GM21423 (cell line): ENCODE results near the gene AQP12A.
"Not testable (repeated sequence)": the region's sequence is repeated elsewhere in the genome, so short reads cannot be mapped to it uniquely, and the experiment has no call there.

Experiments
- ATAC-seq: cut with Tn5 transposase; IDR thresholded peaks from one replicate; pipeline ENCODE4 v1.9.1; 2021; ENCODE audit warnings: mild to moderate bottlenecking, moderate library complexity; ENCODE audit not compliant: unreplicated experiment

Gene AQP12A

DNA sequence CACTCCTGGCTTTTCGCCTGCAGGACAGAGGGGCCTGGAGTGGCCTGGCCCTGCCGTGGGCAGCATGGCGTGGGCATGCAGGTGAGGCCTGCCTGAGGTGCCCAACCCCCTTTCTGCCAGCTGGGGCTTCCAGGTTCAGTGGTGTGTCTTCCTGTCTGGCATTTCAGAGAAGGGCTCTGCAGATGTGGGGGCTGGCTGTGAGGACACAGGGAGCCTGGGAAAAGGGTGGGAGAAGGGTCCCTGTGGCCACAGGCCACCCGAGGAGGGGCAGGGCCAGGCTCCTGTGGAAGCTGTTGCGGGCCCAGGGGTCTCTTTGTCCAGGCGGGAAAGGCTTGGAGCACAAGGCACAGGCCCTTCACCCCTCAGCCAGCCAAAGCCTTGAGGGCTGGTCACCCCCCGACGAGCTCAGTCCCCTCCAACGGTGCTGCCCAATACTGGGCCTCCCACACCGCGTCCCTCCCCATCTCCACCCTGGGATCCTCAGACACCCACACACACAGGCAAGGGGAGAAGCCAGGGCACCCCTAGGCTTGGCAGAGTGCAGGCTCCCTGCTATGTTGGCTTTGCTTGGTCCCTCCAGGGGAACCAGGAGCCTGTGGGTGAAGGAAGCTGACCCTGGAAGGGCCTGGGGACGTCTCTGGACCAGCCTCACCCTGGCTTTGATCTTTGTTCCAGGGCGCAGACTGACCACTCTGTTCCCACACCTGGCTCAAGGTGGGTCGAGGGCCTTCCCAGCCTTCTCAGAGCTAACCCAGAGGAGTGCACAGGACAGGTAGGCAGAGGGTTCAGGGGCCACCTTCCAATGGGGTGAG lies 3.7 kb upstream of the AQP12A start:
- no peak for ATAC-seq

GRCh38 chr2:240688553-240688919 lies 3.1 kb upstream of the AQP12A start:
- ATAC-seq, result no peak

GRCh38 chr2:240689975-240690374 lies 1.7 kb upstream of the AQP12A start:
- ATAC-seq, result no peak

GRCh38 chr2:240690421-240691074 lies 1.1 kb upstream of the AQP12A start:
- ATAC-seq, result not testable (repeated sequence)

GRCh38 chr2:240691075-240691427 lies 615 bp upstream of the AQP12A start:
- not testable (repeated sequence) for ATAC-seq

DNA sequence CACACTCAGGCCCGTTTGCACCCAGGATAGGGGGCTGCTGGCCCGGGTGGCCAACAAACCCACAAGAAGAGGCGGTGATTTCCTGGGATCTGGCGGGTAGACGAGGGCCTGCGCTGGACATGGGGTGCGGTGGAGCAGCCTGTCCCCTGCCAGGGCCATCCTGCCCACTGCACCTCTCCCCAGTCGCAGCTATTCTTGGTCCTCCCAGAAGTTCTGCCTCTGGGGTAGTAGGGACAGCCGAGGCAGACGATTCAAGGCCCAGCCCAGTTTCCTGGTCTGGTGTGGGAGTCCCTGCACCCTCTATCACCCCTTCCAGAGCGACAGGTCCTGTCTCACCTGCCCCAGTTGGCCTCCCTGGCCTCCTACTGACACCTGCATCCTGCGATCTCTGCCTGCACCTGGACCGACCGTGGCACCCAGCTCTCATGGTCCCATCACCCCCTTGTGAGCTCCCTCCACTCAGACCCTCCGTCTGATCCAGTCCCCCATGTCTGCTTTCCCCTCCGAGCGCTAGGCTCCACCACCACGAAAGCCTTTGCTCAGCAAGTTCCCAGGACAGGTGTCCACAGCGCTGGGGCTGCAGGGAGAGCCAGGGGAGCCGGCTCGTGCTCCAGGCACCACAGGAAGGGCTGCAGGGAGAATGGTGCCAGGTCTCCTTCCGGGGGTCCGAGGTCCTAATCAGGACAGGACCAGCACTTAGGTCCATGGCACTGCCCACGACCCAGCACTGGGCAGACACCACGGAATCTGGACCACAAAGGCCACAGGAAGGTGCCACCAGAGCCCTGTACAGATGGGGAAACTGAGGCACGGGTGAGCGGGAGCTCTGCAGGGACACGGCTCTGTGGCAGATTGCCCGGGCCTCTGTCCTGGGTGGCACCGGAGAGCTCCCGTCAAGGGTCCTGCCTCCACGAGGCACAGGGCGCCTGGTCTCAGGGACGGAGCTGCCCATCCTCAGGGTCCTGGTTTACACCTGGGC lies 1.2 kb downstream of the AQP12A start:
- ATAC-seq, result not testable (repeated sequence)

GRCh38 chr2:240694304-240694703 lies 2.6 kb downstream of the AQP12A start:
- ATAC-seq, result not testable (repeated sequence)

DNA sequence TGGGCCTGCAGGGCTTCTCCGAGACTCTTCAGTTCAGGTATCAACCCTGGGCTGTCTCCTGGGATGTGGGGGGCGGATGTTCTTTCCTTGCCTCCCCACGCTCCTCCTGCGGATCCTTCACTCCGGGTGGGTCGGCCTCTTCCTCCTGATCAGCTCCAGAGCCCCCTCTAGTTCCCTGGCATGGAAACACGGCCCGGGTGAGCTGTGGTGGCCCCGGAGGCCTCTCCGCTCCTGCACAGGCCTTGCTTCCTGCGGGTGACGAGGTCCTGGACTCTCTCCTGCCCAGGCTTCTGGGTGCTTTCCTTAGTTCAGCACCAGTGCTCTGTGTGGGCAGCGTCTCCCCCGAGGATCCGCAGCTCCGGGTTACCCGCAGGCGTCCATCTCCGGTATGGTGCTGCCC lies 3.9 kb downstream of the AQP12A start:
- not testable (repeated sequence) for ATAC-seq

DNA sequence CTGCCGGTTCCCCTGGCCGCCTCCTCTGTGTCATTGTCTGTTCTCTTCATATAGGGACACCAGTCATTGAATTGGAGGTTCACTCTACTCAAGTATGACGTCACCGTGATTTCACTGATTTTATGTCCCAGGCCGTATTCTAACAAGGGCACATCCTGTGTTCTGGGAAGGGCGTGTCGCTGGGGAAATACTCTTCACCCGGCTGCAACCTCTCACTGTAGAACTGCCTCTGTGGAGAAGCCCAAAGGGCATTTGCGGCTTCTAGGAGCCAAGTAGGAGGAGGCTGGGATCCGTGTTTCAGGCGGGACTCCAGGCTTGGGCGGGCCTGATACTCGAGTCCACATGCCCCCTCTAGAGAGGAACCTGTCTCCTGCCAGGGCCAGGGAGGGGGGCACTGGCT lies 4.8 kb downstream of the AQP12A start:
- not testable (repeated sequence) for ATAC-seq

DNA sequence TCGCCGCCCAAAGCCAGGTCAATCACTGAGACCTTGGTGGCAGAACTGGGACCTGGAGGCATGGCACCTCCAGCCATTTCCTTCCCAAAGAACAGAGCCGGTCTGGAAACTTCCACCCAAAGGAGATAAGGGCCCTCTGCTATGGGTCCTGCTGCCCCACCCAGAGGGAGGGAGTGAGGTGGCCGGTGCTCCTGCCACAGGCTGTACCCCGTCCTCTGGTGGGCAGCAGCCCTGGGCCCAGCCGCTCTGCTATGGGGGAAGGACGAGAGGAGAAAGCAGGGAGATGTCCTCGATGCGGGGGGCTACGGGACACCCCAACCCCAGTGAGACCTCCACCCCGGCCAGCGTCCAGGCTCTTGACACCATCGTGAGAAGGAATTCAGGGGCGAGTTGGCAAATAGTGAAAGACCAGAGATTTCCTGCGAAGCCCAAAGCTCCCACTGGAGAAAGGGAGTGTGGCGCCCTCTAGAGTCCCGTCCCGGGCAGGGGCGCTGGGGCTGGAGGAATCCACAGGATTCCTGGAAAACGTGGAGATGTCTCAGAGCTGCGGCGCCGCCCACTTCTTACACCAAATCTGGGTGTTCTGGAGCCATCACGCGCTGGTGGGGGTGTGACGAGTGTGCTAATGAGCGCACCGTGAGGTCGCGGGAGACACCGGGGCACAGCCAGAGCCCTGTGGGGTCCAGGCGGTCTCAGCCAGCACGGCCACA lies 7.3 kb downstream of the AQP12A start:
- not testable (repeated sequence) for ATAC-seq

- ATAC-seq, result not testable (repeated sequence)
Observed at GRCh38 chr2:240699835-240700234, 8.2 kb downstream of the AQP12A start.

DNA sequence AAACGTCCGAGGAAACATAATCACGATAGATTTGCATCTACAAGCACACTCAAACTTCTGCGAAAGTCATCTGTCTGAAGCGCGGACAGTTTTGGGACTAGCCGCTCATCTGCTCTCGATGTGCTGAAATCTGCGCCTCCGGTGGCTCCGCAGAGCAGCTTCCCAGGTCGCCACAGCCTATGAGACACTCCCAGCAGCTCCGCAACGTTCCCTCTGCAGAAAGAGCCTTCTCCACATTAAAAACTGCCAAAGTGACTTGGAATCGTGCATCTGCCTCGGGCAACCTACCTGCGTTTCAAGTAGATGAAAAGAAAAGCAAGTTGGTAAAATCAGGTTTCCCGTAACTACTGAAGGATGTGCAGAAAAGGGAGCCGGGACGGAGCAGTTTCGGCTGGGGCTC lies 8.9 kb downstream of the AQP12A start:
- not testable (repeated sequence) for ATAC-seq

DNA sequence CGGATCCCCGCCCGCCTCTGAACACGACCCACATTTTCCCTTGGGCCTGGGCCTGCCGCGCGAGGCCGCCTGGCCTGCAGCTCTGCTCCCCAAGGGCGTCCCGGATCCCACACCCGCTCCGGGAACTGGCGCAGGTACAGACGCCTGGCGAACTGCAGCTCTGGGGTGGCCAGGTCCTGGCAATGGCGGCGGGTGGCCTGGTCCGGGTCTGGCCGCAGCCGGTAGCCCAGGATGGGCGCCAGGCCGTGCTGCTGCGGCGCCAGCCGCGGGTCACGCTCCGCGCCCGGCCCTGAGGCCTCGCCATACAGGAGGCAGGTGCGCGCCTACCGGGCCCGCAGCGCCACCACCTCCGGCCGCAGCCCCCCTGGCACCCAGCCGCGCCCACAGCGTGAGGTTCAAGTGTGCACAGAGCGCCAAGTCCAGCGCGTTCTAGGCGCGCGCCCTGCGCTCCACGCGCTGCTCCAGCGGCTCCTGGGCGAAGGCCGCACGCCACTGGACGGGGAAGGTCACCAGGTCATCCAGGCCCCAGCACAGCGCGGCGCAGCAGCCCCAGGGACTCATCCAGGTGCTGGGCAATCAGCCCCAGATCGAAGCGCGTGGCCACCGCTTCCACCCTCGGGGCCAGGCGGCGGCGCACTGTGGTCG lies 9.5 kb downstream of the AQP12A start:
- ATAC-seq, result no peak

DNA sequence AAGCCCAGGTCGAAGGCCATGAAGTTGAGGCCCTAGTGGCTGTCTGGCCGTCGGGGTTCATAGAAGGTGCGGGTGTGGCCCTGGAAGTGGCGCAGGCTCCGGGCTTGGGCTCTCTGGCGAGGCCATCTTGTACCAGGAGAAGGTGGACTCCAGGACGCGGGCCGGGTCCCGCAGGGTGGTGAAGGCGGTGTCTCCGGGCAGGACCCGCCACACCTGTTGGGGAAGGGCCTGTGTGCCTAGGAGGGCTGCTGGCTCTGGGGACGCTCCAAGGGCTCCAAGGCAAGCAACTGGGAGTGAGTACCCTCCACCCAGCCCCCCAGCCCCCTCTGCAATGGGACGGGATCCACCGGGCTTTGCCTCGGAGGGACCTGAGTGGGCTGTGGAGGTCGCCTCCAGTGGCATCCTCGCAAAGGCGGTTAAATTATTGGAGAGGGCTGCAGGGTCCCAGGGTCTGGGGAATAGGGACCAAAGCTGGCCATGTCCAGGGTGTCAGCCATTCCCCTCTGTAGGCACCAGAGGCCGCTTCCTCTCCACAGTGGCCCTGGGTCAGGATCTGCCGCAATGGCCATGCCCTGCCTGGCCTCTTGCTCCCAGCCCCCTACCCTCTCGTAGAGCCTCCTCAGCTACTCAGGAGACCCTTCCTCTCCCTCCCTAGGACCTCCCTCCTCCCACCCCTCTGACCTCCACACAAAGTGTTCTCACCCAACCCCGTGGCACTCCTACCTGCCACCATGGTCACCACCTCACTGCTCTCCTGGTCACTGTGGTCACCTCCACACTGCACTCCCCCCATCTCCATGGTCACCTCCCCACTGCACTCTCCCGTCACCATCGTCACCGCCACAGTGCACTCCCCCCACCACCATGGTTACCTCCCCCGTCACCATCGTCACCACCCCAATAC lies 10.3 kb downstream of the AQP12A start:
- ATAC-seq, result no peak

- no peak for ATAC-seq
Observed at GRCh38 chr2:240702640-240703011, 11.0 kb downstream of the AQP12A start.

DNA sequence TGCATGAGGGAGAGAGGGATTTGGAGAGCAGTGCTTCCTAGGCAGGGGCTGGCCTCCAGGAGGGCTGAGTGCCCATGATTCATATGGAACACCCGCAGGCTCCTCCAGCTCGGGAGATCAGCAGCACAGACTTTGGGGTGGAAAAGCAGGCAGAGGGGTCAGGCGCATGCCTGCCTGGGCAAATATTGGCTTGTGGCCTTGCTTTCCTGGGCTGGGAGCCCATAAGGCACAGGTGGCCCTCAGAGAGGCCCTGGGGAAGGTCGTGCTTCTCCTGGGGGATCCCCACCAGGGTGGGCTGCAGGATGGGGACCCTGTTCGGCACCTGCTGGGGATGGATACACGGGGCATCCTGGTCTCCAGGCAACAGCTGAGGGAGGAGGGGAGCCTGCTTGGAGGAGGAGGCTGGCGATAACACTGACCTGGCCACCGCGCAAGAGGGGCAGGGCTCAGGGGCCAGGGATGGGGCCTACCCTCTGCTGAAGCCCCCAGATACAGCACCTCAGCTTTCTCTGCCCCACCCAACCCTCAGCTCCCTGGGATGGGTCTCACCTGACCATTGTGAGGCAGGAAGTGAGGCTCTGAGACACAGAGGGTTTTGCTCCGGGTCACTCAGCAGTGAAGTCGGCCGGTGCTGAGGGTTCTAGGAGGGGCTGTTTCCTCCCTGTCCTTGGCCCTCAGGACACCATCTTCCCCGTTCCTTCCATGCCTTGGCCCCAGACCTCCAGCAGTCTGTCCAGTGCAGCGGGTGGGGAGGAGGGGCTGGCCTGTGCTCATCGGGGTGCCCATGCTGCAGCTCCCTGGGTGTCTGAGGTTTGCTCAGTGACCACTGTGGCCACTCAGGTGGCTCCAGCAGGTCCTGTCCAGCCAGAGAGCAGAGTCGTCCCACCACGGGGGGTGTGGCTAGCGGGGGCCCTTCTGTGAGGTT lies 12.0 kb downstream of the AQP12A start:
- no peak for ATAC-seq

GRCh38 chr2:240704651-240705050 lies 13.0 kb downstream of the AQP12A start:
- ATAC-seq, result no peak

DNA sequence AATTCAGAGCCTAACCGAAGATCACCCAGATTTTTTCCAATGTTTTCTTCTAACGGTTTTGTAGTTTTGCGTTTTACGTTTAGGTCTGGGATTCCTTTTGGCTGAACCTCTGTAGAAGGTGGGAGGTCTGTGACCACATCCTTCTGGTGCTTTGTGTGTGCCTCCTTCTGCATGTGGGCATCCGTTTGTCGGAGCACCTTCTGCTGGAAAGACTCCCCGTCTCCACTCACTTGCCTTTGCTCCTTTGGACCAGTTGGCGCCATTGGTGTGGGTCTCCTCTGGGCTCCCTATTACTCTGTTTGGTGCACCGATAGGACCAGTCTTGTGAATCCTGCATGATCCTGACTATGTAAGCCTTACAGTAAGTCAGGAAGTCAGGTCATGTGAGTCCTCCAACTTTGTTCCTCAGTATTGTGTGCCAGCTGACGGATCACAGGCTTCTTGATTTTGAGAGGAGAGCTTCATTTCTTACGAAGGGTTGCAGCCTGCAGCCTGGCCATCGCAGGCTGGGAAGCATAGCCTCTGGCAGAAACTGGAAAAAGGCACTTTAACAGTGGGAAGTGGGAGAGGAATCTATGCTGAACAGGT lies 13.6 kb downstream of the AQP12A start:
- no peak for ATAC-seq
